HG03097 (cell line): ENCODE measurements around the gene C18orf54.
"Not testable (repeated sequence)": the region's sequence is repeated elsewhere in the genome, so short reads cannot be mapped to it uniquely, and the experiment has no call there.

Experiments
- ATAC-seq: cut with Tn5 transposase; IDR thresholded peaks from one replicate; pipeline ENCODE4 v1.9.1; 2021; ENCODE audit not compliant: unreplicated experiment, low FRiP score

Gene C18orf54

DNA sequence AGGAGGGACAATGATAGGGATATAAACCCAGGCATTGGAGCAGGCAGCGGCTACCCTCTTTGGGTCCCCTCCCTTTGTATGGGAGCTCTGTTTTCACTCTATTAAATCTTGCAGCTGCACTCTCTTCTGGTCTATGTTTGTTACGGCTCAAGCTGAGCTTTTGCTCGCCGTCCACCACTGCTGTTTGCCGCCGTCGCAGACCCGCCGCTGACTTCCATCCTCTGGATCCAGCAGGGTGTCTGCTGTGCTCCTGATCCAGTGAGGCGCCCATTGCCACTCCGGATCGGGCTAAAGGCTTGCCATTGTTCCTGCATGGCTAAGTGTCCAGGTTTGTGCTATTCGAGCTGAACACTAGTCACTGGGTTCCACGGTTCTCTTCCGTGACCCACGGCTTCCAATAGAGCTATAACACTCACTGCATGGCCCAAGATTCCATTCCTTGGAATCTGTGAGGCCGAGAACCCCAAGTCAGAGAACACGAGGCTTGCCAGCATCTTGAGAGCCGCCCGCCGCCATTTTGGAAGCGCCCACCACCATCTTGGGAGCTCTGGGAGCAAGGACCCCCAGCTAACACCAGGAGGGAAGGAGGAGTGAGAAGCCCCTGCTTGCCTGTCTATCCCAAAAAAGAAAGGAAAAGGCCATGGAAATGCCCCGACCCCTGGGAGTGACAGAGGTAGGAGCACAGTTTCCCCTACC, 29.2 kb downstream of the C18orf54 start:
- not testable (repeated sequence) for ATAC-seq

DNA sequence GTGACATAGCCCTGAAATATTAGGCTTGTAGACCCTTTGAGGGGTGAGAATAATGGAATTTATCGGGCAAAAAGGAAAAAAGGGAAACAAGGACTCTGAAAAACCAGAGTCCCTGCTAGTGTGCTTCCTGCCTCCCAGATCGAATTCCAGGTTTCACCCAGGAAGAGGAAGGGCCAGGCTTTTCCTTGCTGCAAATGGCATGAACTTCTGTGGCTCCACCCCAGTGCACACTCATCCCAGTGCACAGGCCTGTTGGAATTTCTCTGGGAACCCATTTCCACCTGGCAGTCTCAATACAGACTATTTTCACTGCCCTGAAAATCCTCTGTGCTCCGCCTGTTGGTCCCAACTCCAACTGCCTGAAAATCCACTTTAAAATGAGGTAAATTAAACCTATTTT, 29.9 kb downstream of the C18orf54 start:
- no peak for ATAC-seq

DNA sequence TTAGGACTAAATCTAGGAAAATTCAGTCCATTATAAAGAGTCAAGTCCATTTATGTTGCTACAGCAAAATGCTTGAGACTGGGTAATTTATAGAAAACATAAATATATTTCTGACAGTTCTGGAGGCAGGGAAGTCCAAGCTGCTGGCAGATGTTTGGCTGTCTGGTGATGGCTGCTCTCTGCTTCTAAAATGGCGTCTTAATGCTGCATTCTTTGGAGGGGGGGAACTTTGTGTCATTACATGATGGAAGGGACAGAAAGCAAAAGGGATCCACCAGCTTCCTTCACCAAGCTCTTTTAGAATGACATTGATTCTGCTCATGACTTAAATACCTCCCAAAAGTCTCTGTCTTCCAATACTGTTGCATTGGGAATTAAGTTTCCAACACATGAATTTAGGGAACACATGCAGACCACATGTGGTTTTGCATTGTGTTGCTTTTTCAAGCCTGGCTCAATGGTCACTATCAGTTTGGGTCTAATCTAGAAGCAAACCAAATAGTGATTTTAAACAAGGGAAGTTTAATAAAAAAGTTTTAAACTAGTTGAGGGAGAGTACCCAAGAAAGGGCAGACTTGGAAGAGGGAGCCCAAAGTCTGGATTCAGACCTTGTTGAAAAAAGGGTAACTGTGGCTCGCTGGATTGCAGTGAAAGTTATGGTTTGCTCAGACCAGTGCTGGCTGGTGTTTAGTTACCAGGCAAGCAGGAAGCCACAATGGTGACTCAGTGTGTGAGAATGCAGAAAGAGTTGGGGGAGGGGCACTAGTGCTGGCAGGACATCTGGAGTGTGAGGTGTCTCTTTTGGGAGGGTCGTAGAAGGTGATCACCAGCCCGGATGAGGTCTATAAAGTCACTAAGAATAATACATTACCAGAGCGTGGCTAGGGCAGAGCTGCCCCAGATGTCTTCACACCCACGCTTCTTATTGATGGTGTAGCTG, 30.8 kb downstream of the C18orf54 start:
- ATAC-seq = peak; percentile 98

DNA sequence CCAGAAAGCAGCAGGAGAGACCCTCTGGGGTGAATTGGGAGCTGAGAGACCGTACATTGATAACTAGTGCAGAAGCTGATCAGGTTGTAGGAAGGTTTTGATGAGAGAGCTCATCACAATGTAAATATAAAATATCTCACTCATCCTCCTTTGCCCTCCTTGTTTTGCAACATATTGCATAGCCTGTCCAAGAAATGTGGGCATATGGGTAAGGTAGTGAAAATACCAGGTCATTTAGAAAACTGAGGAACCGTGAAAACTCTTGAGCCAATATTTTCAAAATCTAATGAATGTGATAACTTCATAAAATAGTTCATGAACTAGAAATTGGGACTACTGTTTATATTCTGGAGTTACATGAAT, 31.4 kb downstream of the C18orf54 start:
- ATAC-seq = no peak

DNA sequence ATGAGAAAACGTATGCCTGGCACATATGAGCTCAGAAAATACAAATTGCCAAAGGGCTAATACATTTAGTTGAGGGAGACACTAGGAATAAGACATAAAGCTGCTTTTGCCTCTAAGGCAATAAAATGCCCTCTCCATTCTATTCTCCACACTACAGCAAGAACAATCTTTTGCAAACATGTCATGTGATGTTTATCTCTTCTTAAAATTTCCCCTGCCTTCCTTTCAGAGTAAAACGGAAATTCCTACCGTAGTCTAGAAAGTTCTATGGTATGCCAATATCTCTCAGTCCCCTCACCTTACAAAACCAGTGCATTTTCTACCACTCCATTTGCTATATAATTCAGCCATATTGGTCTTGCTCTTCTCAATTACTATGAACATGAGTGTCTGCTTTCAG, 33.1 kb downstream of the C18orf54 start:
- ATAC-seq = no peak

DNA sequence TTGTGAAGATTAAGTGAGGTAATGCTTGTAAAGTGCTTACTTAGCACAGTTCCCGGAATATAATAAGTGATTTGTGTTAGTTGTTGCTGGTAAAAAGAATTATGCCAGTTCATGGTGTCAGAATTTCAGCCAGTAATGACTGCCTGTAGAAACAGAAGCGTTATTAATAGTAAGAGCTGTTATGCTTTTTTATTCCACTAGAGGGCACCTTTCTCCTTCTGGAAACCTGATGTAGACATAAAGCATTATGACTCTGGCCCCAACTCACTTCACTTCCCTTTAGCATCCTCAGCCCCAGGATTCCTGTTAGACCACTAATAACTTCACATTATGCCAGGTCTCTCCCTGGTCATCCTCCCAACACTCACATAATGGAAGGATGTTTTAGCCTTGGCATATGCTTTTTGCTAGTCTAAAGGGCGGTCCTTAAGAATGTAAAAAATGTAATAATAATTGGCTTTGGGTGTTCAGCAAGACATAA, 34.9 kb downstream of the C18orf54 start:
- no peak for ATAC-seq

DNA sequence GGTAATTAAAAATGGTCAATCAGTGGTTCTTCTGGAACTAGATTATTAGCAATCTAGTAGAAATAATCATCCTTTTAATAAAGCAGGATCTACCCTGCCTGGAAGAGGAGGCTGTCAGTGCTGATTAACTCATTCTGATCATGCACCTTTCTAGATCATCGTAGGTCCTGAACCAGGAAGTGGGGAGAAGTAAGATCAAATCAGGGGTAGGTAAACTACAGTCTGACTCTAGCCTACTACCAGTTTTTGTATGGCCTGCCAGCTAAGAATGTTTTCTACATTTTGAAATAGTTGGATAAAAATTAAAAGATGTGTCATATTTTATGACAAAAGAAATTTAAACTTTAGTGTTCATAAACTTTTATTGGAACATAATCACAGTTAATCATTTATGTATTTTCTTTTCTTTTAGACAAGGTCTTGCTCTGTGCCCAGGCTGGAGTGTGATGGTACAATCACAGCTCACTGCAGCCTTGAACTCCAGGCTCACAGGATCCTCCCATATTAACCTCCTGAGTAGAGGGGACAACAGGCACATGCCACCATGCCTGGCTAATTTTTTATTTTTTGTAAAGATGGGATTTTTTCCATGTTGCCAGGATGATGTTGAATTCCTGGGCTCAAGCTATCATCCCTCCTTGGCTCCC, 36.1 kb downstream of the C18orf54 start:
- no peak for ATAC-seq

DNA sequence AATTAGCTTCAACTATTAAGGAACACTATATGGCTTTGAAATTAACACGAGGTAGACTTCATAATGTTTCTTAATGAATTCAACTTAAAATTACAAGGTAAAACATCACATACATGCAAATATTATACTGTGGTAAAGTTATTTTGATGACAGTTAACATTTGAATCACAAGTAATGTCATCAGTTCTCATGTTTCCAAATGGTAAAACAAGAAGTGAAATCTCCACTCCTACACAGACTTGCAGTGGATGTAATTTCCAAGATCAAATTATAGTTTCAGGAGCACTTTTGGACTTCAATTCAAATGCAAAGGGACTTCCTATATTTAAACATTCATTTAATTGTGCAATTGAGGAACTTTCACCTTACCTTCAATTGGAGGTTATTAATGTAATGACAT, 39.1 kb downstream of the C18orf54 start:
- ATAC-seq = no peak

DNA sequence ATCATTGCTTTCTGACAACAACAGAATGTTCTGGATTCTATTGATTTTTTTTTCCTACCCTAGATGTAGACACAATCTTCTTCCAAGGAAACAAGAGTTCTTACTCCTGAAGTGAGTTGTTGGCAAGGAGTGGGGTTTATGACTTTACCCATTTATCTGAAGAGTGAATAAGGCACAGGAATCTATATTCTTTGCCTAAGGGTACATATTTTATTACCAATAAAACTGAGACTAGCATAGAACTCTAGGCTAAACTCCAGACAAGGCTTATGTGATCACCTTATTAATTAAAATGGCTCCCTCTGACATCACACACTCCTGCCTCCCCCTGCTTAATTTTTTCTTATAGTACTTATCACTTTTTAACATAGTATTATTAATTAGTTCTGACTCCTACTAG, 47.6 kb downstream of the C18orf54 start:
- ATAC-seq = no peak

DNA sequence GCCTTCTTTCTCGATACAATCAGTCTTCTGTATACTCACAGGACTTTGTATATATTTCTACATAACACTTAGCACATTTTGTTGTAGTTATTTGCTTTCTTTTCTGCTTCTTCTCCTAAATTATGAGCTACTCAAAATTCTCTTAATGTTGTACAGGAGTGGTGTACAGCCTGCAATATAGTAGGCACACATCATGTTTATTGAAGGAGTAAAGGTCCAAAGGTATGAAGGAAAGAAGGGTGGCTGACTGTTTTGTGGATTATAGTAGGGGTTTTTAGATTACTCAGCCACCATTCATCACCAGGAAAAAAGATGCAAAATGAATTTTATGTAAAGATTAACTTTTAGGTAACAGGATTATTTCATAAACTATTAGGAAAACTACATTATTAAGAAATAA, 54.1 kb downstream of the C18orf54 start:
- no peak for ATAC-seq

DNA sequence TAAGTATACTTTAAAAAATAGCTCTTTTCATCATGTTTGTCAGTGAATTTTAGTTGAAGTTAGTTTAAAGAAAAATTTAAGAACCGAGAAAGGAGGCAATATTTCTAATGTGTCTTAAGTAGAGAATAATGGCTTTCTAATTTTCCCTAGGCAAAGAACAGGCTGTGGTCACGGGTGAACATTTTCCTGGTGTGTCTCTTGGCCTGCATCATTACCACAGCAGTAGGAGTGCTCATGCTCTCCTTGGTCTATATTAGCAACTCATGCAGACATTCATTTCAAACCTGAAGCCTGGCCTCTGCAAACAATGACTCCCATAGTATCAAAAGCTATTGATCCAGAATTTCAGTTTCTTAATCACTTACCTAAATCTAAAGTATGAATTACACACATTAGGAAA, 57.4 kb downstream of the C18orf54 start:
- no peak for ATAC-seq

DNA sequence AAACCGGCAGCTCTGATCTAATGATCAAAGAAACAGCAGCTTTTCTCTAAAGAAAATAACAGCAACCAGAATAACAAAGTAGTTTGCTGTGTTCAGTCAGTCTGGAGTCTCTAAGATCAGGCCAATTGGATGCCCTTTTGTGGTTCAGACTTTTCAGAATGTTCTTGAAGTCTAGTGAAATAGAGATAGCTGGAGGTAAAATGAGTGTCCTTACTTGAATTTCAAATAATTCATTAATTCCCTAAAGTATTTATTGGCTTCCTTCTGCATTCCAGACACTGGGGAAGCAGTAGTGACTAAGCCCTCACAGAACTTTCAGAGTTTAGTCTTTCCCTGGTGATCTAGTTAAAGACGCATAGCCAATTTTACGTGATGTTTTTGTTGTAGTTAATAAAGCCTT, 58.7 kb downstream of the C18orf54 start:
- no peak for ATAC-seq

DNA sequence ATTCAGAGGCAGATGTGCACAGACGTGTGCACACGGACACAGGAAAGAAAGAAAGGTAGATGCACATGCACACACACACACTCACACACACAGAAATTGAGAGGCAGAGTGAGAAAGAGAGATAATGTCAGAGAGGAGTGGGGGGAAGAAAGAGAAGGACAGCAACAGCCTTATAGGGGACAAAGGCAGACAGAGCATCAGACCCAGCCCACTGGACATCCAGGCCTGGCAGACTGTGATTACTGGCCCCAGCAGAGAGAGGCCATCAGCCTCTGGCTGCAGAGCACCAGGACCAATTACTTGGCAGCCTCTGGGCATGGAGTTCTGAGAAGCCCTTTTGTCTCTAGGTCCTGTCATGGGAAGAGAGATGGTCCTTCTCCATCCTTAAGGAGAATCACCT, 66.1 kb downstream of the C18orf54 start:
- ATAC-seq = no peak

DNA sequence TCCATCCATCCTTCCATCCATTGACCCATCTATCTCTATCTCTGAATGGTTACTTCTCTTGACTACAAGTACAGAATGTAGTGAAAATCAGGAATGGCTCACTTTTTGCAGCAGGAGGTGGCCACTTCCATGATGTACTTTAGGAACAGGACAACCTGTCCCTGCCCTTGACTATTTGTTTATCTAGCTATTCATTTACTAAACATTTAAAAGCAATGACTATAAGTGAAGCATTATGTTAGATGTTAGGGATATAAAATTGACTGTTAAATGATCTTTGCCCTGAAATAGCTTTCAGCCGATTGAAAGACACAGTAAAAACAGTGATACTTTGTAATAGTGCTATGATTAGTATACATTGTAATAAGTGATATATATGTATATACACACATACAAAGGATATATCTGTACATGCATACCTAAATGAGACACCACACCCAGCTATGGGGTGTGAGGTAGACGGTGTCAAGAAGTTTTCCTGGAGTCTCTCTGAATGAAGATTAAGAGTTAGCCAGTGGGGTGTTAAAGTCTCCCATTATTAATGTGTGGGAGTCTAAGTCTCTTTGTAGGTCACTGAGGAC, 68.5 kb downstream of the C18orf54 start:
- ATAC-seq = no peak
